Measurements from ENCODE around the gene GALNT1.

GALNT1 gene

DNA sequence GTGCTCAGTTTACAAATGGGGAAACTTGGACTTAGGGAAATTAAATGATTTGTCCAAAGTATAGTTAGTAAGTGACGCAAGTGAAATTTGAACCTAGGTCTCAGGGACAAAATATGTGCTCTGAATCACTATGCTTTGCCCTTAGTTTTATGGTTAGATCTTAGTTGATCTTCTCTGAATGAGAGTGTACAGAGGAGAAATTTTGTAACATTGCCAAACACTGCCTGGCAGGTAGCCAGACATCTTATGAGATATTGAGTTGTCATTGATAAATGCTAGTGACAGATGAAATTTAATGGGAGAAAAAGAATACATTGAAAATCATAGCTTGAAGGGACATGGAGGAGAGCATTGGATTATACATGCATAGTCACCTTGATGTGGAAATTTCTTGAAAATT lies 91.4 kb downstream of the GALNT1 start:
- DNase-seq (ENCODE audit: low read depth in 2 of 2): no peak

DNA sequence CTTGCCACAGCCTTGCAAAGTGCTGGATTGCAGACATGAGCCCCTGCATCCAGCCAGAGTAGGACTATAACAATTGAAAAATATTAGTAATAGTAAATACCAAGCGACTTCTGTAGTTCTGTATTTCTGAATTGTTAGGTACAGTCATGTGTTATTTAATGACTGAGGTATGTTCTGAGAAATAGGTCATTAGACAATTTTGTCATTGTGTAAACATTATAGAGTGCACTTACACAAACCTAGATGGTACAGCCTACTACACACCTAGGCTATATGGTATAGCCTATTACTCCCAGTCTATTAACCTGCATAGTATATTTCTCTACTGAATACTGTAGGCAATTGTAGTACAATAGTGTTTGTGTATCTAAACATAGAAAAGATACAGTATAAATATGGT lies 92.1 kb downstream of the GALNT1 start:
- DNase-seq (ENCODE audit: low read depth in 2 of 2): no peak

DNA sequence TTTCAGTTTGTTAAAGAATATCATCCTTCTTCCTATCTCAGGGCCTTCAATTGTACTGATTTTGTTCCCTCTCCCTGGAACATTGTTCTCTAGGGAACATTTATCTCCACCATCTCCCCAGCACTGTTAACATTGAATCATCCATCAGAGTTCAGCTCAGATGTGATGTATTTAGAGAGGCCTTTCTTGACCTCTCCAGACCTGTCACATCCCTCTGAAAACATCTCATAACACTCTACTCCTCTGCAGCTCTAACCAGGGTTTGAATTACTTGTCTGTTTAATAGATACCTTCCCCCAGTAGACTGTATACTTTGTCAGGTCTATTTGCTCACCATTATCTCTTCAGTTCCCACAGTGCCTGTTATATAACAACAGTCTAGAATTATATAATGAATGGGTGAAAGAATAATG lies 98.6 kb downstream of the GALNT1 start:
- no peak for DNase-seq (ENCODE audit: low read depth in 2 of 2)

DNA sequence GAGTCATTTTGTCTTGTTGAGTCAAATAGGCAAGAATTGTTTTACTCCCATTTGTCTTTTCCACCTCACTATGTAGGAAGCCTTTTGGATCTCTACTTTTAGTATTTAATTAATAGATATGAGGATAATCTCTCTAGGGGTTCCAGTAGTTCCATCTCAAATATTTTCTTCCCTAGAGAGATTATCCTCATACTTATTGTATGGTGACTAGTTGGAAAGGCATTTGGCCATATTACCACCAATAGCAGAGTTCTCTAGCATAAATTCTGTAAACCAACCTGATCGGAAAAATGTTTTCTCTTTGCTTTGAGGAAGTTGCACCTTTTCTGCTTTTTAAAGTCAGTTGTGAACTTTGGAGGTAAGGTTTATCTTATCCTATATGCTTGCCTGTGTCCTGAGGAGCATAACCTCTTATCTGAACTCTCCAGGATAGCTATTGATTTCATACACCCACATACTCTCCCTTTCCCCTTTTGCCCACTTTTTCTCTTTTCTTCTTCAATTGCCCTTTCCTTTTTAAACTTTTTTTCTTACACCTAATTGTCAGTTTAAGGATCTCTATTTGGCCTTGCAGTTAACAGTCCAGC lies 100.8 kb downstream of the GALNT1 start:
- no peak for DNase-seq (ENCODE audit: low read depth in 2 of 2)

DNA sequence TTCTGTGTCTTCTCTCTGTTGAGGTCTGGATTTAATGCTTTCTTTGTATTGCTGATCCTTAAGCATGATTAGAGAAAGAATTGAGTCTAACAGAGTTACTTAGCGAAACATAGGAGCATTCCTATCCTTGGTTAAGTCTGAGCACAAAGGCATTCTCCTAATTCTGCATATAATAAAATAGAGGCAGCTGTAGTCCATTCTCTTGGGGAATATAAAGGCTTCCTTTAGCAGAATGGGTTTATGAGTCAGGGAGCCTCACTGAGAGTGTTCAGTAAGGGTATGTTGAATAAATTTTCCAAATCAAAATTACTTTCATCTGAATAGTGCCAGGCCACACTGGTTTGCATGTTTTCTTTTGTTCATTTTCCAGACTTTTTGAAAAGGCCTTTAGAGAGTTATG lies 101.5 kb downstream of the GALNT1 start:
- no peak for DNase-seq (ENCODE audit: low read depth in 2 of 2)

DNA sequence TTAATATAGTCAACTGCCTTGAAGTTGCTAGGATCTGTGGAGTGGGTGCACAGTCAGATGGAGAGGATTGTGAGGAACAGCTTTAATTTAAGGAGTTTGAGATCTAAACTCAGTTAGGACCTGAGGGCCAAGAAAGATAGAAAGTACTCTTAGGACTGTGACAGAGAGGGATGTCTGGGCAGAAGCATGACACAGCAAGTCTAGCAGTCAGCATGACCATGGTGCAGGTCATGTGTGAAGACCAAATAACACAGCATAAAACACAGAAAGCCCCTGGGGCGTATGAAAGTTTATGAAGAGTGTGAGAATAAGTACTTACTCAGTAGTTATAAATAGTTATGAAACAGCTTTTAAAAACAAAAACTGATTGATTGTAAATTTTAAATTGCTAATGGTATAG lies 107.2 kb downstream of the GALNT1 start:
- DNase-seq (ENCODE audit: low read depth in 2 of 2): no peak

DNA sequence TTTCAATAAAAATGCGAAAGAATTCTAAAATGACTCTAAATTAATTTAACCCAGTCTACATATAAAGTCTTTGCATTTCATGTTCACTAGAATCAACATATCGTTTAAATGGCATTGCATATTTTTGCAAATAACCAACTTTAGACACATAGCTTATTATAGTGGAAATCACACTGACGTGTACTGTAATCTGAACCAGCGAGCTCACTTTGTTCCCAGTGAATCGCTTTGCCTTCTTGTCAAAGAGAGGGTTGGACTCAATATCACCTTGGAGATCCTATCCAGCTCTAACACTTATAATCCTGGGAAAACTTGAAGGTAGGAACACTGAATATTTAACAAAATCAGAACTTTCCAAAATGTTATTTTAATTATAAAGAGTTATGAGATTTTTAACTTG lies 108.2 kb downstream of the GALNT1 start:
- no peak for DNase-seq (ENCODE audit: low read depth in 2 of 2)

DNA sequence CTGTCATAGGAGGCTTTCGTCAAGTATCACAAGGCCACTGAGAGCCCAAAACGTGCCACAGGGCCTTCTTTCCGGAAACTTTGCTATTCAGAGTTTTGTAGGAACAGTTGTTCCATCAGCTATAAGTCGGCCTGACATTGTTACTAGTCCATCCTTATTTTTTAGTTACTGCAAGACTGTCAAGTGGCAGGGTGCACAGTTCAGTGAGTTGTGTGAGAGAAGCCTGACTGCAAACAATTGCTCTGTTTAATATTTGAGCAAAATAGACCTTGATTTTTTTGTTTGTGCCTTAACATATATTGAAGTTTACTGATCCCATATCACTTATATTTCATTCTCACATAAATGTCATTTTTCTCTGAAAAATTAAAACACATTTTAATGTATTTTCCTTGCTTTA lies 110.1 kb downstream of the GALNT1 start:
- DNase-seq (ENCODE audit: low read depth in 2 of 2): no peak

DNA sequence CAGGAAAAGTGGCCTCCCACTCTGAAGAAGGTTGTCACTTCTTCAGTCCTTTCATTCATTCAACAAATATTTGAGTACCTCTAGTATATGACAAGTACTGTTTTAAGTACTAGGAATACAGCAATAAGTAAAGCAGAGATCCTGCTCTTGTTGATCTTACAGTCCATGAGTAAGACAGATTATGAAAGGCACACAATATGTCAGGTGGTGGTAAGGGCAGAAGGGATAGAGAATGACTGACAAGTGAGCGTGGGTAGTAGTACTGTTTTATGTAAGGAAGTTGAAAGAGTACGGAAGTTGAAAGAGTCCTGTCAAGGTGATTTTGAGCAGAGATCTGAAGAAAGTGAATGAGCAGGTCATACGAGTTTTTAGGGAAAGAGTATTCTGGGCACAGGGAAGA lies 111.3 kb downstream of the GALNT1 start:
- no peak for DNase-seq (ENCODE audit: low read depth in 2 of 2)

DNA sequence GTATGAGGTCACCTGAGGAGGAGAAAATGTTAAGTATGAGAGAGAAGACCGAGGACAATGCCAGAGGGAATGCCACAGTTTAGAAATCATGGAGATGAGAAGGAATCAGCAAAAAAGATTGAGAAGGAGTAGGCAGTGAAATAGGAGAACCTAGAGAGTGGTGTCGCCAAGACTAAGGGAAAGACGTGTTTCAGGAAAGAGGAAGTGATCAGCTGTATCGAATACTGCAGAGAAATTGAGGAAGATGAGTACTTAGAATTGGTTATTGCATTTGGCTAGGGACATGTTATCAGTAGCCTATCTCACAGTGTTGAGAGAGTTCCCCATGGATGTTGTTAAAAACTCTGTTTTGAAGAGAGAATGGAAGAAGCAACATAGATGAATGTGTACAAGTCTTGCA lies 112.3 kb downstream of the GALNT1 start:
- no peak for DNase-seq (ENCODE audit: low read depth in 2 of 2)

DNA sequence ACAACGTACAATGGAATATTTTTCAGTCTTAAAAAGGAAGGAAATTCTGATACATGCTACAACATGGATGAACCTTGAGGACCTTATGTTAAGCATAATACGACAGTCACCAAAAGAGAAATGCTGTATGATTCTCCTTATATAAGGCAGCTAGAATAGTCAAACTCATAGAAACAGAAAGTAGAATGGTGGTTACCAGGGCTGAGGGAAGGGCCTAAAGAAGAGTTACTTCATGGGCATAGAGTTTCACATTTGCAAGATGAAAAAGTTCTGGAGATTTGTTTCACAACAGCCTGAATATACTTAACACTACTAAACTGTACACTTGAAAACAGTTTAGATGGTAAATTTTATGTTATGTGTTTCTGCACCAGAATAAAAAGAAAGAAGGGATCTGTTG lies 113.3 kb downstream of the GALNT1 start:
- no peak for DNase-seq (ENCODE audit: low read depth in 2 of 2)

DNA sequence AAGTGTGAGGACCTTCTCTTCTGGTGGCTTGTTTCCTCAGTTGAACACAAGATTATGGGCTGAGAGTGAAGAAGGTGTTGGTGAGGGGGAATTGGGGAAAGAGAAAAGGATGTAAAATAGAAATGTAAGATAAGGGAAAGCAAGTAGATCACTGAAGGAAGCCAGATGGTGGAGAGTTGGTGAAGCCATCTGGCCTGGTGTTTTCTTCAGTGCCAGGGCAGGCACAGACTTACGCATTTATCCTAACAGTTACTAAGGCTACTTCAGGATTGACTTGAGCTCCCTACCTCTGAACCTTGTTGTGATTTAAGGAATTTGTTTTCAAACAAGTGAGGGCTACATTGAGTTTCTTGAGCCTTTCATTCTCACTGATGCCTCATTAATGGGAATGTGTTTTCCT lies 113.8 kb downstream of the GALNT1 start:
- DNase-seq (ENCODE audit: low read depth in 2 of 2): no peak

DNA sequence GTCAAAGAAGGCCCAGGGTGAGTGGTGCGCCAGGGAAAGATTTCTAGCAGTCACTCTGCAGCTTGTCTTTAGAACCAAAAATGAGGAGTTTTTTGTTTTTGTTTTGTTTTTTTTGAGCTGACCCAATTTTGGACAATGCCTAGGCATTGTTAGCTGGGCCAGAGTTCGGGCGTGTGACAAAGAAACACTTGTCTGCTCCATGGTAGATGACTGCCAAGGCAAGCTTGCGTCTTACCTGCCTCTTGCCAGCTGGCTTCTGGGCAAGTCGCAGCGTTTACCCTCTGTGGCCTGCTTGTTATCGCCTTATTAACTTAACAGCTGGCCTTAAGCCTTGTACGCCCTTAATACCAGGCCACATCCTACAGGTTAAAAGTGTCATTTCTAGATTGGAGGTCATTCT lies 114.3 kb downstream of the GALNT1 start:
- DNase-seq (ENCODE audit: low read depth in 2 of 2): no peak

DNA sequence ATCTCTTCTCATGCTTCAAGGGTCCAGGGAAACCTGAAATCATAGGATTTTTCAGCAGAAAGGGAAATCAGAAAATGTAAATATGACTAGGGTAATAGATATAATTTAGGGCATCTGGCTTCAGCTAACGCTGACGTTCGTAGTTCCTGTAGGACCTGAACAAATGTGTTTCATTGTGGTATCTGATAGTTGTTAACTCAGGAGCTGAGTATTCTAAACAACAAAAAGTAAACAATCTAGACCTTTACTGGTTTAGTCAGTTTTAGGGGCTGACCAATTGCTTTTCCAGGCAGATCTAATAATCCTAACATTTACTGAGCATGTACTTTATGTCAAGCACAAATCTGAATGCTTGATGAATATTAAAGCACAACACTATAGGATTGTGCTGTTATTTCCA lies 114.8 kb downstream of the GALNT1 start:
- DNase-seq (ENCODE audit: low read depth in 2 of 2): no peak

DNA sequence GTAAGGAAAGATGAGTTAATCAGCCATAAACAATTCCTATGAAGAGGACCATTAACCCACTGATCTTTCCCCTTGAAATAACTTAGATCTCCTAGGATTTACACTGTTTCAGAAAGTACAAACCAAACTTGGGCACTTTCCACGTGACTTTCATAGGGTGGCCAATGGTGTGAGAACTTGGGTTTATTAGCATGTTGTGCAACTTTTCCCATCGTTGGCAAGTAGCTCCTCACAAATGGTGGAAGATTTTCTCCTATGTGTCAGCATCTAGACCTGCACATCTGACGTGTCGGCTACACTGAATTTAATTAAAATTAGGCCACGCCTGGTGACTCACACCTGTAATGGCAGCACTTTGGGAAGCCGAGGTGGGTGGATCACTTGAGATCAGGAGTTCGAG lies 116.3 kb downstream of the GALNT1 start:
- DNase-seq (ENCODE audit: low read depth in 2 of 2): no peak

DNA sequence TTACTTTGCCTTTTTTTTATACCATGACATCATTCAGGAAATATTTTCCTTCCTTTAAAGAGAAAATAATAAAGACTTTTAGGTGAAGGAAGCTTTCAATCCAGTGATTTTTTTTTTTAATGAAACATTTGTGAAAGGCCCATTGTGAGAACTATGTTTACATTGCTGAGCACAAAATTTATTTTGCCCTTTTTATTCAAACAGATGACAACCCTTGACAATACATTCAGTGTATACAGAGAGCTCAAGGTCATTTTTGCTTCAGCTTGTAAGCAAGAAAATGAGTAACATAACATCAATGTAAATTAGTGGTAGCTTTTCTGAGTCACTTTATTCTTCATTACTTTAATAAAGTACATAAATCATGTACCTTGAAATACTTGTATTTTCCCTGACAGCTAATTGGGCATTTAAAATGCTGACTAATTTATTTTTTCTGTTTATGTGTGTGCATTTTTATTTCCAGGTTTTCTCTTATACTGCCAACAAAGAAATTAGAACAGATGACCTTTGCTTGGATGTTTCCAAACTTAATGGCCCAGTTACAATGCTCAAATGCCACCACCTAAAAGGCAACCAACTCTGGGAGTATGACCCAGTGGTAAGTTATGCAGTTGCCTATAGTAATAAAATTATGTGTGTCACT lies 121.6 kb downstream of the GALNT1 start:
- no peak for DNase-seq (ENCODE audit: low read depth in 2 of 2)

DNA sequence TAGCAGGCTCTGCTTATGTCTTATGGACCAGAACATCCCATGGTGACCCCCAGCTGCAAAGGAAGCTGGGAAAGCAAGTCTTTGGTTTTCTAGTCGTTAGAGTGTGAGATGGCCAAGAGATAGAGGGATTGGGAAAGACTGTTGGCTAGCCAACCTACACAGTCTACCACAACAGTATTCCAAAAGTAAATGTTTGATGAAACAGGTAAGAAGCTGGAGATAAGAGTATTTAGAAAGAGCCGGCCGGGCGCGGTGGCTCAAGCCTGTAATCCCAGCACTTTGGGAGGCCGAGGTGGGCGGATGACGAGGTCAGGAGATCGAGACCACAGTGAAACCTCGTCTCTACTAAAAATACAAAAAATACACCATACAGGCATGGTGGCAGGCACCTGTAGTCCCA lies 124.4 kb downstream of the GALNT1 start:
- no peak for DNase-seq (ENCODE audit: low read depth in 2 of 2)

DNA sequence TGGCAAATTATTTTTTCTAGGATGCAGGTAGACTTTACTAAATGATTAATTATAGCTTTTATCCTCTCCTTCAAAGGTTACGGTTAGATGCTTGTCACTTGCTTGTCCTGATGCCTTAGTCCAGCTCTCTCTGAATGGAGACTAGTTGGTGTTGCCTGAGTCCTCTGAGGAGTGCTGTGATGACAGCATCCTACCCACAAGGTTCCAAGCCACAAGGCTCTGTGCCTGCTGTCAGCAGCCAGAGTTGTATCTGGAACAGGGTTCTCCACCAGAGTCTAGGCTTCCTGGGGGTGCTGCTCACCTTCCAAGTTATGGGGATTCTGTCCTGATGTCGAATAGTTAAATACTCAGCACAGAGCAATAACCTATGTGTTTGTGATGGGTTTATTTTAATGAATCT lies 125.7 kb downstream of the GALNT1 start:
- no peak for DNase-seq (ENCODE audit: low read depth in 2 of 2)

DNA sequence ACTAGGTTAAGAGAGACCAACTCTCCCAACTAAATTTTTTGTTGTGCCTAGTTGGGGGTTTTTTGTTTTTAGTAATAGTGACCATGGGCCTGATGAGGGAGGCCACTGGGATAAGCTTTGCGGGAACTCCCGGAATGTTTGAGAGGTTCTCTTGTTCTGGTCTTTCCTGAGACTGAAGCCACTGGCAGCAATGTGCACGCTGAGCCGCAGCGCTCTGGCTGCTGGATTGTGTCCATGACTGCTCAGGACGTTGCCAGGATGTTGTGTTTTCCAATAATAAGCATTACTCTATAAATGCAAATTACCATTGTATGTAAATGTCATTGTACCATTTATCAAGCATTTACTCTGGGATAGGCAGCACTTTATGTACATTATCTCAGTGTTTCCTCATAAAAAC lies 126.1 kb downstream of the GALNT1 start:
- DNase-seq (ENCODE audit: low read depth in 2 of 2): no peak

DNA sequence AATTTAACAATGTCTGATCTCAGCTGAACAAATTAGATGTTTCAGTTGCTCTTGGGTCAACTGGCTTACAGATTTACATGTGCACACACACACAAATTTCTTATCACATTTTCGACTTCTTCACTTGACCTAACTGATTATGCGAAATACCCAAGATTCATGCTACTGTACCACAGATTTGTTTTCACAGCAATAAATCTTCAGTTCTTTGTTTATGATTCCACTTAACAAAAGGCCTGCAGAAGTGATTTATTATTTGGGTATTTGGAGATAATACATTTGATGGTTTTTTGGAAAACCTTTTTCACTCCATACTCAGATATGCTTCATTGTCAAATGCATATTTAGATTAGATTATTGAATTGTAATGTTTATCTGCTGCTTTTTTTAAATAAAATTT lies 129.0 kb downstream of the GALNT1 start:
- DNase-seq (ENCODE audit: low read depth in 2 of 2): no peak

DNA sequence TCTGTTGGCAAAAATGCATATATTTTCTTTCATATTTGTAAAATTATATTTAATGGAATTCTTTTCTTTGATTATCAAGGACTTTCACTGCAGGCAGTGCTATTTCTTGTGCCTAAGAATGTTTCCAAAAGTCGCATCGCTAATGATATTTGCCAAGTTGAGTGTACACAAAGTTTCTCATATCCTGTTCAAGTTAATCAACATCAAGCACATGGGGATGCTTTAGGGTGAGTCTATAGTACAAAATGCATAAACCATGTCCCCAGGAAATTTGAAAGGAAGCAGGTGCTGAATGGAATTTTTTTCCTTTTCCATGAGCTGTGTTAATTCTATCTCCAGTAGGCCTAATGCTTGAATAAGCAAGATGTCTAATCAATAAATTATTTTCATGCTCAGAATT lies 129.7 kb downstream of the GALNT1 start:
- no peak for DNase-seq (ENCODE audit: low read depth in 2 of 2)

DNA sequence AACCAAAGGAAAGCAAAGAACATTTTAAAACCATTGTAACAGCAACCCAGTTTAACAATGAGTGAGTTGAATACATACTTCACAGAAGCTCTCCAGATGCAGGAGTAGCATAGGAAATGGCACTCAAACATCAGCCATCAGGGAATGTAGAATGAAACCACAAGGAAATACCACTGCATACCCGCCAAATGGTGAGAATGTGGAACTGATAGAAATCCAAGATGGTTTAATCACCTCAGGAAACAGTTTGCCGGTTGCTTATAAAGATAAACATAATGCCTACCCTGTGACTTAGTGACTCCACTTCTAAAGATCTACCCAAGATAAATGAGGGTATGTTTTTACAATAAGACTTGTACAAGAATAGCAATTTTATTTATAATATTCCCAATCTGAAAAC lies 132.0 kb downstream of the GALNT1 start:
- no peak for DNase-seq (ENCODE audit: low read depth in 2 of 2)

DNA sequence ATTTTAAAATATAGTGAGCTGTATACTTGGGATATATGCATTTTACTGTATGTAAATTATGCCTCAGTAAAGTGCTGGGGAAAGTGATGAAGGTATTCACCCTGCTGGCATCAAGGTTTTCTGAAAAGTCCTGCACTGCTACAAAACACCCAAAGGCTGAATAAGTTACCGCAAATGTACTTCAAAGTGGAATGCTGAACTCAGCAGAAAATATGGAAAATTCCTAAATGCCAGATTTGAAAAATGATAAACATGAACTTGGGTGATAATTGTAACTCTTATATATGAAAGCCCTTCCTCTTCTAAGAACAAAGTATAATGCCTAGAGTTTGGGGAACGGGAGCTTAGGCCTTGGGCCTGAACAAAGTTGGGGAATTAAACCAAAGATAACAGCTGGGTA lies 133.0 kb downstream of the GALNT1 start:
- no peak for DNase-seq (ENCODE audit: low read depth in 2 of 2)

DNA sequence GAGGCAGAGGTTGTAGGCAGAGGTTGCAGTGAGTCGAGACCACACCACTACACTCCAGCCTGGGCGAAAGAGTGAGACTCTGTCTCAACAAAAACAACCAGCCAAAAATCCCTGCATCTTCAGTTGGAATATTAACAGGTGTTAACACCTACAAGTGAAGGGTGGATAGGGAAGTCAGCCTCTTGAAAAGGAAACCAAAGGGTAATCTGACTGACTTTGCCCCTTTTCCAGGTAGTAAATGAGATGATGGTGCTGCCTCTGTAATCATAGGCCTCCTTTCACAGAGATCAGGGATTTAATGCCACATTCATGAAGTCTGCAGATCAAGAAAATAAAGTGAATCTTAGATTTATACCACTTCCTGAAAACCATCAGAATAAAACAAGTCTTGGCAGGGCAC lies 133.6 kb downstream of the GALNT1 start:
- DNase-seq (ENCODE audit: low read depth in 2 of 2): no peak

Measured in stimulated activated CD8-positive, alpha-beta memory T cell treated with anti-CD3 and anti-CD28 coated beads, Interleukin-15, amount 100 ng/mL, for 48 hours (primary cell).